Colonic mucosa (tissue), 4 donors: ENCODE data around the gene DISP2. TPM values are rescaled to one million over a fixed set of nuclear protein-coding genes. Genes with fewer than 3 reads are reported as not detected.

Experiments
- DNase-seq: peaks from one replicate; pipeline ENCODE4 v3.0.0-alpha.2; 2020
- H3K27ac ChIP-seq: fragments of 200-600 bp; one replicate; pipeline ENCODE4 v1.8.0; 2021
- H3K27me3 ChIP-seq: fragments of 200-600 bp; one replicate; pipeline ENCODE4 v1.8.0; 2021
- H3K36me3 ChIP-seq: fragments of 200-600 bp; one replicate; pipeline ENCODE4 v1.8.0; 2021
- H3K4me1 ChIP-seq: fragments of 200-600 bp; one replicate; pipeline ENCODE4 v1.8.0; 2021; ENCODE audit warnings: mild to moderate bottlenecking
- H3K4me3 ChIP-seq: fragments of 200-600 bp; one replicate; pipeline ENCODE4 v1.8.0; 2021
- H3K9ac ChIP-seq, 2 donors: one replicate each; pipeline ENCODE4 v1.7.0; 2013; ENCODE audit warnings: control low read depth in 2 of 2, low read depth in 2 of 2, low read length in 2 of 2
- H3K9me3 ChIP-seq: fragments of 200-600 bp; one replicate; pipeline ENCODE4 v1.8.0; 2021
- intact Hi-C: fragments of 100-400 bp; cut with DNase I; formaldehyde crosslinking; loops from one replicate; pipeline ENCODE4 v1.14.1; 2022
- total RNA-seq, 2 donors: library from RNA; stranded (reverse); fragmentation: NEBNext Ultra II Directional in 1 of 2; extraction: Animal tissue kit (Norgen Biotek cat#: 25700) in 1 of 2; gene quantifications; one replicate each; pipeline ENCODE4 v1.2.1, GENCODE V29; 2021
- TF ChIP-seq, protein P1 (sequence below): fragments of 200-600 bp; IDR thresholded peaks from one replicate; pipeline ENCODE4 v1.8.0; 2022; ENCODE audit warnings: antibody characterized with exemption, mild to moderate bottlenecking
- donor health status: healthy.
- donor health status: DM: no; HTN: no; CAD: no.
- donor health status: DM: no; HTN: no; CAD: no.

Gene DISP2
- total RNA-seq, 2 donors from 2014 or later = 12.6 to 16.3 TPM

GRCh38 chr15:40389824-40390595 lies 32.0 kb downstream of the DISP2 start:
- H3K4me3 ChIP-seq = no peak overlapping the region
- intact Hi-C loops = no loop called here
- no peaks in the 10 kb centered on the region for H3K4me1 ChIP-seq
- no peaks in the 10 kb centered on the region for H3K9me3 ChIP-seq
- no peaks in the 10 kb centered on the region for H3K36me3 ChIP-seq
- TF ChIP-seq, protein P1, sequence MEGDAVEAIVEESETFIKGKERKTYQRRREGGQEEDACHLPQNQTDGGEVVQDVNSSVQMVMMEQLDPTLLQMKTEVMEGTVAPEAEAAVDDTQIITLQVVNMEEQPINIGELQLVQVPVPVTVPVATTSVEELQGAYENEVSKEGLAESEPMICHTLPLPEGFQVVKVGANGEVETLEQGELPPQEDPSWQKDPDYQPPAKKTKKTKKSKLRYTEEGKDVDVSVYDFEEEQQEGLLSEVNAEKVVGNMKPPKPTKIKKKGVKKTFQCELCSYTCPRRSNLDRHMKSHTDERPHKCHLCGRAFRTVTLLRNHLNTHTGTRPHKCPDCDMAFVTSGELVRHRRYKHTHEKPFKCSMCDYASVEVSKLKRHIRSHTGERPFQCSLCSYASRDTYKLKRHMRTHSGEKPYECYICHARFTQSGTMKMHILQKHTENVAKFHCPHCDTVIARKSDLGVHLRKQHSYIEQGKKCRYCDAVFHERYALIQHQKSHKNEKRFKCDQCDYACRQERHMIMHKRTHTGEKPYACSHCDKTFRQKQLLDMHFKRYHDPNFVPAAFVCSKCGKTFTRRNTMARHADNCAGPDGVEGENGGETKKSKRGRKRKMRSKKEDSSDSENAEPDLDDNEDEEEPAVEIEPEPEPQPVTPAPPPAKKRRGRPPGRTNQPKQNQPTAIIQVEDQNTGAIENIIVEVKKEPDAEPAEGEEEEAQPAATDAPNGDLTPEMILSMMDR = no peak
- H3K27me3 ChIP-seq = no peaks in the 10 kb centered on the region
- H3K27ac ChIP-seq = no peak overlapping the region
- no peak for DNase-seq
- no peak overlapping the region for H3K9ac ChIP-seq

DNA sequence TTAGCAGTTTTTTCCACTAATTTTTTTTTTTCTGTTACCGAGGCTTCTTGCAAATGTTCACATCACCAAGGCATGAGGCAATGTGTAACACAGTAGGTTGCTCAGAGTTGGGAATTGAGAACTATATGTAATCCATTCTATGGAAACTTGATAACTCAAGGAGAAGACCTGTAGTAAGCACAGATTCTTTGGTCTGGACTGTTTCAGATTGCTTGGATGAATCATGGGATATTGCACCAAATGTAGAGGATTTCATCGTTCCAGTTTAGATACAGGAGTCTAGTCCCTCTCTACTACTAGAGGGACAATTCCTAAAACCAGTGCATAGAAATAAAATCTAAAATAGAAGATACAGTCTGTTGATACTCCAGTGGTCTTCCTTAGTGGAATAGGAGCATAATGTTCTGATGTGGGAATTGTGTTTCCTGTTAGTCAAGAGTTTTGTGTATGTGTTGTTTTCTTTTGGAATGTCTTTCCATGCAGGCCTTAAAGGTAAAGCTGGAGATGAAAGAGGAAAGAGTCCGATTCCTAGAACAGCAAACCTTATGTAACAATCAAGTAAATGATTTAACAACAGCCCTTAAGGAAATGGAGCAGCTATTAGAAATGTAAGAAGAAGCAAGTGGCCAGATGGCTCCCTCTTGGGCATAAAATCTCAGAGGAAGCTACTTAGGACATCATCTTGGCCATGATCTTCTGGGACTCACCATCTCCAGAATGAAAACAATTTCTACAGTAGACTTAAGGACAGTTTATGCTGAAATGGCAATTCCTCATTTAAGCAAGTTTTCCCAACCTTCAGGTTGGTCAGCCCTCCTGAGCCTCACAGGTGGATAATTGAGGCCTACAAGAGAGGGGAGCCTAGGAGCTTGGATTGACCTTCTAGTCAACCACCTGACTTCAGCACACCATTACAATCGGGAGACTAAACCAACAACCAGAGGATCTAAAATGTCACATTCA lies 35.2 kb downstream of the DISP2 start:
- no peak overlapping the region for H3K4me3 ChIP-seq
- TF ChIP-seq, protein P1 = no peak
- intact Hi-C loops = no loop called here
- no peak overlapping the region for H3K27ac ChIP-seq
- no peaks in the 10 kb centered on the region for H3K27me3 ChIP-seq
- H3K36me3 ChIP-seq = no peaks in the 10 kb centered on the region
- H3K9me3 ChIP-seq = no peaks in the 10 kb centered on the region
- no peak overlapping the region for H3K9ac ChIP-seq
- DNase-seq = no peak
- H3K4me1 ChIP-seq = no peaks in the 10 kb centered on the region

DNA sequence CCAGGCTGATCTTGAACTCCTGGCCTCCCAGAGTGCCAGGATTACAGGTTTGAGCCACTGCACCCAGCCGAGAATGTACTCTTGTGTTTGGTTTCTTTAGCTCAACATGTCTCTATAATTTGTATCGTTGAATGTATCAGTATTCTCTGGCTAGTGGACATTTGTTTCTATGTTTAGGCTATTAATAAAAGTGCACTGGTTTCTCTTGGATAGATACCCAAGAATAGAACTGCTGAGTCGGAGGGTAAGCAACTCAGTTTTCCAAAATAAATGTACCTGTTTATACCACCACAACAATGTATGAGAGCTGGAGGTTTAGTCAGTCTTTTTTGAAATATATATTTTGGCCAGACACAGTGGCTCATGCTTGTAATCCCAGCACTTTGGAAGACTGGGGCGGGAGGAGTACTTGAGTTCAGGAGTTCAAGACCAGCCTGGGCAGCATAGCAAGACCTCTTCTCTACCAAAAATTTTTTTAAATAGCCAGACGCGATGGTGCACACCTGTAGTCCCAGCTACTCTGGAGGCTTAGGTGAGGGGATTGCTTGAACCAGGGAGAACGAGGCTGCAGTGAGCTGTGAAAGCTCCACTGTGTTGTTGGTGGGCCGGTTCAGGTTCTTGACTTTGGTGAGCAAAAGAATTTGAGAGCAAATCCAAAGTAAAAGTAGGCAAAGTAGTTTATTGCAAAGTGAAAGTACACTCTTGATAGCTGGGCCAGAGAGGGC lies 39.8 kb downstream of the DISP2 start:
- TF ChIP-seq, protein P1 = no peak
- intact Hi-C loops = no loop called here
- Histone ChIP-seq H3K4me3 (no peak overlapping the region), H3K4me1 (no peaks in the 10 kb centered on the region), H3K27me3 (no peaks in the 10 kb centered on the region), H3K9ac (no peak overlapping the region), H3K27ac (no peak overlapping the region), H3K36me3 (no peaks in the 10 kb centered on the region), H3K9me3 (no peaks in the 10 kb centered on the region)
- DNase-seq = no peak

DNA sequence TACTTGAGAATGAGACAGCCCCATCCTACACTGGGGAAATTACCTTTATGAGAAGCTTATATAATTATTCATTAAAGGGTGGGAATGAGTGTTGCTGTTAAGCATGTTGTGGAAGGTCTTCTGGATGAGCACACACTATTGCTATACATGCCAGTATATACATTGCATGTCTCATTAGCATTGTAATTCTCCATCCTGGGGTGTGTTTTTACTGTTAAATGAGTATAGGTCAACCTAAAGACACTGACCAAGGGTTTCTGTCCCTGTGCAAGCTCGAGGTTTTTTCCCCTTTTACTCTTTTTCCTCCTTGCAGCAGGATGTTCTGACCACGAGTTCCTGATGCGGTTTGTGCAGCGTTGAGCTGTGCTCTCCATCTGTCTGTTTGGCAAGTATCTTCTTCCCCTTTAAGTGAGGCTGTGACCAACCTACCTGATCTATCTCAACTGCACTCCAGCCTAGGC lies 40.4 kb downstream of the DISP2 start:
- TF ChIP-seq, protein P1 = no peak
- H3K9me3 ChIP-seq = no peaks in the 10 kb centered on the region
- no peak for DNase-seq
- H3K27ac ChIP-seq = no peak overlapping the region
- intact Hi-C loops = no loop called here
- H3K4me3 ChIP-seq = no peak overlapping the region
- no peaks in the 10 kb centered on the region for H3K27me3 ChIP-seq
- no peaks in the 10 kb centered on the region for H3K36me3 ChIP-seq
- no peak overlapping the region for H3K9ac ChIP-seq
- no peaks in the 10 kb centered on the region for H3K4me1 ChIP-seq

GRCh38 chr15:40399370-40399769 lies 41.4 kb downstream of the DISP2 start:
- H3K27me3 ChIP-seq = no peaks in the 10 kb centered on the region
- H3K9me3 ChIP-seq = no peaks in the 10 kb centered on the region
- H3K9ac ChIP-seq = no peak overlapping the region
- TF ChIP-seq, protein P1 = no peak
- DNase-seq = no peak
- no peak overlapping the region for H3K4me3 ChIP-seq
- no peaks in the 10 kb centered on the region for H3K4me1 ChIP-seq
- intact Hi-C loops = no loop called here
- H3K27ac ChIP-seq = no peak overlapping the region
- H3K36me3 ChIP-seq = no peaks in the 10 kb centered on the region
